ENCODE data around the gene COL4A3.

- TF ChIP-seq HDAC6 (IDR thresholded peaks at IDR 0.05; ENCODE audit: low read depth, low read length), result no peak
- TF ChIP-seq STAT6 (CRISPR knock-in tag; IDR thresholded peaks at IDR 0.05), result no peak
- no peak for TF ChIP-seq CTCF (IDR thresholded peaks at IDR 0.05 in 2 of 3, conservative IDR thresholded peaks at IDR 0.05 in 1 of 3; ENCODE audit: insufficient read depth in 2 of 3, low read depth in 1 of 3, low read length in 3 of 3)
- no peak for TF ChIP-seq NFRKB (IDR thresholded peaks at IDR 0.05; ENCODE audit: low read depth)
- TF ChIP-seq EP300 (IDR thresholded peaks at IDR 0.05; ENCODE audit: low read length), result no peak
- no peak for TF ChIP-seq POLR2AphosphoS5 (IDR thresholded peaks at IDR 0.05; ENCODE audit: control insufficient read depth, insufficient read depth, low read depth, low read length)
- TF ChIP-seq MAZ (CRISPR knock-in tag; conservative IDR thresholded peaks at IDR 0.05 in 1 of 2, IDR thresholded peaks at IDR 0.05 in 1 of 2), result no peak
- no peak for TF ChIP-seq ZNF280B (CRISPR knock-in tag; IDR thresholded peaks at IDR 0.05)
- TF ChIP-seq SETDB1 (IDR thresholded peaks at IDR 0.05; ENCODE audit: low read length), result no peak
- no peak for TF ChIP-seq HIVEP1 (CRISPR knock-in tag; IDR thresholded peaks at IDR 0.05)
- no peak for TF ChIP-seq IRF2 (CRISPR knock-in tag; IDR thresholded peaks at IDR 0.05)
- TF ChIP-seq MTA3 (IDR thresholded peaks at IDR 0.05; ENCODE audit: borderline replicate concordance), result no peak
- no peak for TF ChIP-seq JUNB (CRISPR knock-in tag; conservative IDR thresholded peaks at IDR 0.05)
- no peak for TF ChIP-seq HINFP (tag; conservative IDR thresholded peaks at IDR 0.05; ENCODE audit: low read depth)
Measured at GRCh38 chr2:227341553-227341952, 177.1 kb downstream of the COL4A3 start.

All from K562 (cell line).